GM21447 (cell line): Measurements from ENCODE around the gene PTPRC.
"Not testable (repeated sequence)": the region's sequence is repeated elsewhere in the genome, so short reads cannot be mapped to it uniquely, and the experiment has no call there.

Experiments used
- ATAC-seq: cut with Tn5 transposase; IDR thresholded peaks from one replicate; pipeline ENCODE4 v1.9.1; 2021; ENCODE audit not compliant: unreplicated experiment

The PTPRC gene

GRCh38 chr1:198638894-198639635 lies at the start of gene PTPRC:
PTPRC (plus strand) TSS chr1:198639040; CDS start chr1:198639269, 229 bp downstream.
- ATAC-seq, result peak; percentile 72

- ATAC-seq, result no peak
These were observed 48.4 kb upstream of the PTPRC start for GRCh38 chr1:198590454-198590853.

- ATAC-seq, result no peak
These were observed 43.1 kb upstream of the PTPRC start for GRCh38 chr1:198595765-198596164.

GRCh38 chr1:198597690-198598430 lies 41.0 kb upstream of the PTPRC start:
- peak; percentile 40 for ATAC-seq

GRCh38 chr1:198598796-198599321 lies 40.0 kb upstream of the PTPRC start:
- ATAC-seq, result peak; percentile 70

- no peak for ATAC-seq
These were observed 39.1 kb upstream of the PTPRC start for GRCh38 chr1:198599749-198600148.

- ATAC-seq, result no peak
These were observed 37.9 kb upstream of the PTPRC start for GRCh38 chr1:198600906-198601305.

GRCh38 chr1:198601310-198601709 lies 37.5 kb upstream of the PTPRC start:
- ATAC-seq, result not testable (repeated sequence)

- no peak for ATAC-seq
These were observed 36.6 kb upstream of the PTPRC start for GRCh38 chr1:198601936-198602889.

- no peak for ATAC-seq
These were observed 33.9 kb upstream of the PTPRC start for GRCh38 chr1:198604975-198605374.

- no peak for ATAC-seq
These were observed 33.4 kb upstream of the PTPRC start for GRCh38 chr1:198605406-198605805.

GRCh38 chr1:198606020-198606438 lies 32.8 kb upstream of the PTPRC start:
- no peak for ATAC-seq

- ATAC-seq, result no peak
These were observed 31.1 kb upstream of the PTPRC start for GRCh38 chr1:198607714-198608113.

- no peak for ATAC-seq
These were observed 28.5 kb upstream of the PTPRC start for GRCh38 chr1:198610362-198610761.

GRCh38 chr1:198611219-198611618 lies 27.6 kb upstream of the PTPRC start:
- ATAC-seq, result no peak

- ATAC-seq, result peak; percentile 76
These were observed 26.2 kb upstream of the PTPRC start for GRCh38 chr1:198612471-198613260.

- ATAC-seq, result no peak
These were observed 21.4 kb upstream of the PTPRC start for GRCh38 chr1:198617406-198617805.

- ATAC-seq, result no peak
These were observed 19.3 kb upstream of the PTPRC start for GRCh38 chr1:198619375-198620140.

- no peak for ATAC-seq
These were observed 18.6 kb upstream of the PTPRC start for GRCh38 chr1:198620218-198620617.
